Neuronal stem cell (in vitro differentiated cells): ENCODE data around the gene CHTF18.
"Not testable (repeated sequence)": the region's sequence is repeated elsewhere in the genome, so short reads cannot be mapped to it uniquely, and the experiment has no call there.

Source experiments
- DNase-seq: peaks from one replicate; pipeline ENCODE4 v3.0.0-alpha.2; 2013; ENCODE audit warnings: low spot score
- H2AFZ ChIP-seq: one replicate; pipeline ENCODE4 v1.6.1; 2013; ENCODE audit warnings: mild to moderate bottlenecking, low read length, inconsistent platforms
- H2AK5ac ChIP-seq: 2 replicates; pipeline ENCODE4 v1.6.1; 2013; ENCODE audit warnings: low read depth, mild to moderate bottlenecking, inconsistent platforms, low read length, moderate library complexity, mixed read lengths
- H2BK120ac ChIP-seq: 2 replicates; pipeline ENCODE4 v1.6.1; 2013; ENCODE audit warnings: low read depth, mild to moderate bottlenecking, inconsistent platforms, low read length, moderate library complexity, mixed read lengths
- H2BK12ac ChIP-seq: one replicate; pipeline ENCODE4 v1.6.1; 2013; ENCODE audit warnings: low read length, inconsistent platforms
- H2BK15ac ChIP-seq: 2 replicates; pipeline ENCODE4 v1.6.1; 2013; ENCODE audit warnings: mild to moderate bottlenecking, low read length, inconsistent platforms, mixed read lengths
- H2BK5ac ChIP-seq: one replicate; pipeline ENCODE4 v1.6.1; 2013; ENCODE audit warnings: inconsistent platforms, mild to moderate bottlenecking, low read length, moderate library complexity
- H3K14ac ChIP-seq: one replicate; pipeline ENCODE4 v1.6.1; 2013; ENCODE audit warnings: low read length, inconsistent platforms
- H3K18ac ChIP-seq: 2 replicates; pipeline ENCODE4 v1.6.1; 2013; ENCODE audit warnings: low read length, inconsistent platforms
- H3K23ac ChIP-seq: 2 replicates; pipeline ENCODE4 v1.6.1; 2013; ENCODE audit warnings: low read depth, mild to moderate bottlenecking, mixed read lengths, low read length, inconsistent platforms; ENCODE audit not compliant: poor library complexity
- H3K27ac ChIP-seq: replicated peaks from 3 replicates; pipeline ENCODE4 v1.5.1; 2013; ENCODE audit warnings: low read length, inconsistent platforms
- H3K27me3 ChIP-seq, 3 experiments: 2 replicates each; pipeline ENCODE4 v1.6.1; 2013; ENCODE audit warnings: low read length in 3 of 3, mild to moderate bottlenecking in 2 of 3, inconsistent platforms in 1 of 3, low read depth in 1 of 3, mixed read lengths in 1 of 3, moderate library complexity in 1 of 3; ENCODE audit not compliant: control insufficient read depth in 3 of 3, insufficient read depth in 3 of 3
- H3K36me3 ChIP-seq, 2 donors: replicated peaks in 1 of 2; 2 replicates each; pipeline ENCODE4 v1.6.1; 2013; ENCODE audit warnings: low read length in 2 of 2; ENCODE audit not compliant: control insufficient read depth in 2 of 2, insufficient read depth in 2 of 2
- H3K4ac ChIP-seq: 2 replicates; pipeline ENCODE4 v1.6.1; 2013; ENCODE audit warnings: inconsistent platforms, mild to moderate bottlenecking, low read length, moderate library complexity
- H3K4me1 ChIP-seq, 2 donors: 1 replicate in 1 of 2; 2 replicates in 1 of 2; pipeline ENCODE4 v1.6.1; 2013; ENCODE audit warnings: low read length in 2 of 2, low read depth in 1 of 2; ENCODE audit not compliant: control insufficient read depth in 2 of 2, insufficient read depth in 1 of 2
- H3K4me2 ChIP-seq: one replicate; pipeline ENCODE4 v1.6.1; 2013; ENCODE audit warnings: mild to moderate bottlenecking, low read length, inconsistent platforms; ENCODE audit not compliant: insufficient read depth, poor library complexity, severe bottlenecking
- H3K4me3 ChIP-seq, 2 donors: 2 replicates each; pipeline ENCODE4 v1.5.1; 2013; ENCODE audit warnings: low read length in 2 of 2, mild to moderate bottlenecking in 2 of 2, inconsistent platforms in 1 of 2, moderate library complexity in 1 of 2
- H3K79me1 ChIP-seq: one replicate; pipeline ENCODE4 v1.6.1; 2013; ENCODE audit warnings: low read depth, mild to moderate bottlenecking, inconsistent platforms, low read length, moderate library complexity
- H3K9ac ChIP-seq: one replicate; pipeline ENCODE4 v1.6.1; 2013; ENCODE audit warnings: mild to moderate bottlenecking, low read depth, low read length, inconsistent platforms; ENCODE audit not compliant: poor library complexity
- H3K9me3 ChIP-seq, 2 donors: replicated peaks in 1 of 2; 2 replicates each; pipeline versions ENCODE3 to v1.6.1; 2013; ENCODE audit warnings: low read length in 2 of 2, mild to moderate bottlenecking in 2 of 2, inconsistent platforms in 1 of 2, low read depth in 1 of 2, mixed read lengths in 1 of 2, moderate library complexity in 1 of 2; ENCODE audit not compliant: control insufficient read depth in 2 of 2, insufficient read depth in 1 of 2
- H4K8ac ChIP-seq: one replicate; pipeline ENCODE4 v1.6.1; 2013; ENCODE audit warnings: low read depth, mild to moderate bottlenecking, inconsistent platforms, low read length, moderate library complexity
- H4K91ac ChIP-seq: one replicate; pipeline ENCODE4 v1.6.1; 2013; ENCODE audit warnings: low read length, low read depth, mild to moderate bottlenecking, inconsistent platforms; ENCODE audit not compliant: poor library complexity
- WGBS, 2 donors: extraction: QIAGEN DNeasy Blood & Tissue Kit; methylation state at CpG; one replicate each; pipeline ENCODE4 v1.1.7; 2013; ENCODE audit warnings: missing lambda C conversion rate in 2 of 2, mixed read lengths in 1 of 2; ENCODE audit not compliant: insufficient read length in 2 of 2, insufficient replicate concordance in 1 of 2; ENCODE audit errors: extremely low coverage in 2 of 2; 5-methylcytosine and 5-hydroxymethylcytosine counted together

Gene CHTF18

DNA sequence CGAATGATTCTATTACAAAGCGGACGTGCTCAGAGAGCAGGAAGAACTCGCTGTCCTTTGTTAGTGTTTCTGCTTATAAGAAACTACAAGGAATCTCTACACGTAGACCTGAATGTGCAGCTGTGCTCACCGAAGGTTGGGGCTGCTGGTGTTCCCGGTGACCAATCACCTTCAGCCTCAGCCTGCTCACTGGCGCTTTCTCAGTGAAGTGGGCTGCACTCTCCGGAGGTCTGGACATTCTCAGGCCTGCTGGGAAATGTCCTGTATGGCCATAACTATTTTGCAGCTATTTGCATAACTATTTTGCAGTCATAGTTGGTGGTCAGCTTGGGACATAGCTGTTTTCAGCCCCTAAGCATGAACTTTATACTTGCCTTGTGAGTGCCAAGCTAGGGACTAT, 37.9 kb upstream of the CHTF18 start:
- Histone ChIP-seq H3K36me3 (no peaks in the 10 kb centered on the region), H4K91ac (no peak overlapping the region), H3K14ac (no peak overlapping the region), H3K4me3 (peak overlapping the region in 1 of 2 donors; percentile 15), H3K27me3 (no peaks in the 10 kb centered on the region), H3K4ac (no peak overlapping the region), H3K27ac (no peak overlapping the region), H2BK15ac (no peak overlapping the region), H3K9ac (no peak overlapping the region), H3K79me1 (peaks cover 3% of the 10 kb centered on the region), H2BK120ac (no peak overlapping the region), H2AFZ (peak overlapping the region; percentile 55), H4K8ac (no peak overlapping the region), H3K4me1 (peaks cover 17 to 27% of the 10 kb centered on the region in 2 donors), H3K9me3 (no peaks in the 10 kb centered on the region), H2AK5ac (no peak overlapping the region), H3K4me2 (no peak overlapping the region), H2BK12ac (no peak overlapping the region), H2BK5ac (peak overlapping the region; percentile 19), H3K18ac (no peak overlapping the region), H3K23ac (no peak overlapping the region)
- WGBS, 2 donors, result no CpG with 5 or more reads among the region's 9 CpGs
- no peak for DNase-seq

DNA sequence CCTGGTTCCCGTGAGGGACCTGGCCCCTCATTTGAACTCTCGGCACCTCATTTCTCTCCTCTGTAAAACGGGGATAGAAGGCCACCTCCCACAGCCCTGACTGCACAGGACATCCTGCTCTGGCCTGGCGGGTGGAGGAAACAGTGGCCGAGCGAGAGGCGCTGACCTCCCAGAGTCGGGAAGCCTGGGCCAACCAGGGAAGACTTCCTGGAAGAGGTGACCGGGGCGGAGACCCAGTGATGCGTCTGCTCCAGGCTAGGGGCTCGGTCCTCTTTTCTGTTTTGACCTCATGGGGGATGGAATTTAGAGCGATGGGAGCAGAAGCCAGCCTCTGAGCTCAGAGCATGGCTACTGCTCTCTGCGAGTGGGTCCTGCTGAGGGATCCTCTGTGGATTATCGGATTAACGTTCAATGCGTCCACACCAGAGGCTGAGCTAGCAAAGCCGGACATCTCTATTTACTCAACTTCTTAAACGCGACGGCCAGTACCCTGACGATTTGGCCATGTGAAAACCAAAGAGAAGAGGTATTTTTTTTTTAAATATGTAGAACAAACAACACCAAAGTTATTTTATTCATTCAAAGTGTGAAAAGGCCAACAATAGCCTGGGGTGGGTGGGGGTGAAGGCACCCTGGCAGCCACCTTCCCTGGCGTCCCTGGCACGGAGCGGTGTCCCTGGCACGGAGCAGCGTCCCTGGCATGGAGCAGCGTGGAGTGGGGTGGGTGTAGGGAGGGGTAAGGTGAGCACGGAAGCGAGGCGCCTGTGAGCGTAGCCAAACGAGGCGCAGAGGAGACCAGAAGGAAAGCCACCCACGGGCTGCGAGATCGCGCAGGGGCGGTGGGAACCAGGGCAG, 37.0 kb upstream of the CHTF18 start:
- Histone ChIP-seq H3K23ac (peak overlapping the region; percentile 32), H2AK5ac (peak overlapping the region; percentile 95), H3K4me3 (no peak overlapping the region), H4K91ac (no peak overlapping the region), H2BK15ac (peak overlapping the region; percentile 52), H3K14ac (peak overlapping the region; percentile 84), H2BK12ac (peak overlapping the region; percentile 95), H3K9ac (no peak overlapping the region), H3K4me1 (peaks cover 17 to 27% of the 10 kb centered on the region in 2 donors), H2BK5ac (peak overlapping the region; percentile 19), H2AFZ (peak overlapping the region; percentile 72), H4K8ac (no peak overlapping the region), H3K27ac (no peak overlapping the region), H3K4ac (no peak overlapping the region), H3K36me3 (no peaks in the 10 kb centered on the region), H3K9me3 (peaks cover 2 to 6% of the 10 kb centered on the region in 2 donors), H2BK120ac (no peak overlapping the region), H3K18ac (peak overlapping the region; percentile 98), H3K27me3 (no peaks in the 10 kb centered on the region), H3K4me2 (peak overlapping the region; percentile 22), H3K79me1 (peaks cover 3% of the 10 kb centered on the region)
- no peak for DNase-seq
- WGBS, 2 donors, result no CpG with 5 or more reads among the region's 39 CpGs

DNA sequence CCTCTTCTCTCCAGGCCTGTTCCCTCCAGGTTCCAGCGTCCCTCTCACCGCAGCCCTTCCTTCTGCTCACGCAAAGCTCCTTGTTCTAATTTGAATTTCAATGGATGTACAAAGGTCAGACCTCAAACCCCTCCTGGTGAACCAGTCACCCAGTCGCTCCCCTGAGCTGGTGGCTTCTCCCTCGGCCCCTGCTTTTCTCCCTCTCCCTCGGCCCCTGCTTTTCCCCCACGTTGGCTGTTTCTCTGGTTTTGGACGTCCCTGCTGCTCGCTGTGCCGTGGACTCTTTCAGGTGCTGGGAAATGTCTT, 36.5 kb upstream of the CHTF18 start:
- peak overlapping the region; percentile 22 for H3K4me2 ChIP-seq
- H3K23ac ChIP-seq, result peak overlapping the region; percentile 32
- H3K79me1 ChIP-seq, result peaks cover 3% of the 10 kb centered on the region
- H2AK5ac ChIP-seq, result peak overlapping the region; percentile 95
- H3K4me1 ChIP-seq, result peaks cover 17 to 27% of the 10 kb centered on the region in 2 donors
- H2BK15ac ChIP-seq, result peak overlapping the region; percentile 52
- no CpG with 5 or more reads among the region's 10 CpGs for WGBS, 2 donors
- H2BK120ac ChIP-seq, result no peak overlapping the region
- H3K27me3 ChIP-seq, result no peaks in the 10 kb centered on the region
- H3K4ac ChIP-seq, result no peak overlapping the region
- H3K18ac ChIP-seq, result peak overlapping the region; percentile 98
- H3K9ac ChIP-seq, result no peak overlapping the region
- H4K8ac ChIP-seq, result no peak overlapping the region
- peak overlapping the region; percentile 95 for H2BK12ac ChIP-seq
- H3K36me3 ChIP-seq, result no peaks in the 10 kb centered on the region
- peak overlapping the region; percentile 84 for H3K14ac ChIP-seq
- no peak for DNase-seq
- peaks cover 3 to 9% of the 10 kb centered on the region in 2 donors for H3K9me3 ChIP-seq
- H4K91ac ChIP-seq, result no peak overlapping the region
- peak overlapping the region; percentile 72 for H2AFZ ChIP-seq
- no peak overlapping the region for H2BK5ac ChIP-seq
- no peak overlapping the region for H3K27ac ChIP-seq
- H3K4me3 ChIP-seq, result no peak overlapping the region

DNA sequence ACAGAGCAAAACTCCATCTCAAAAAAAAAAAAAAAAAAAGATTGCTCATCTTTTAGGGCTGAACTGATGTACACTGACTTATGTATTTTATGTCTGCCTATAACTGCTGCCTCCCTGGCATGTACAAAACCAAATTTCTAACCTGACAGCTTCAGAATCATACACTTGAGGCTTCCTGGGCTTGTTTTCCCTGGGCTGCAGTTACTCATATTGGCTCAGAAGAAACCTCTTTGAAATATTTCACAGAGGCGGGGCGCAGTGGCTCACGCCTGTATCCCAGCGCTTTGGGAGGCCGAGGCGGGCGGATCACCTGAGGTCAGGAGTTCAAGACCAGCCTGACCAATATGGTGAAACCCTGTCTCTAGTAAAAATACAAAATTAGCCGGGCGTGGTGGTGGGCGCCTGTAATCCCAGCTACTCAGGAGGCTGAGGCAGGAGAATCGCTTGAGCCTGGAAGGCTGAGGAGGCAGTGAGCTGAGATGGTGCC, 34.3 kb upstream of the CHTF18 start:
- H3K4ac ChIP-seq, H3K36me3 ChIP-seq, H3K27me3 ChIP-seq, DNase-seq, H2BK15ac ChIP-seq, H3K27ac ChIP-seq, H2AK5ac ChIP-seq, H2BK120ac ChIP-seq, H3K4me3 ChIP-seq, H3K79me1 ChIP-seq, H3K18ac ChIP-seq, H2BK5ac ChIP-seq, H2BK12ac ChIP-seq, H3K14ac ChIP-seq, H4K91ac ChIP-seq, H3K9ac ChIP-seq, H4K8ac ChIP-seq, H3K4me2 ChIP-seq, H2AFZ ChIP-seq, H3K23ac ChIP-seq: not testable (repeated sequence)
- peaks cover 3 to 10% of the 10 kb centered on the region in 2 donors for H3K9me3 ChIP-seq
- no CpG with 5 or more reads among the region's 11 CpGs for WGBS, 2 donors
- H3K4me1 ChIP-seq, result peaks cover 17 to 30% of the 10 kb centered on the region in 2 donors
